Pons (tissue), 1 donor: ENCODE results near the gene MEI4.
"Not testable (repeated sequence)": the region's sequence is repeated elsewhere in the genome, so short reads cannot be mapped to it uniquely, and the experiment has no call there.

Experiments used
- DNase-seq: peaks from one replicate; pipeline ENCODE4 v3.0.0-alpha.2; 2016; ENCODE audit warnings: low spot score

The MEI4 gene

GRCh38 chr6:77678048-77678447, 25.2 kb downstream of the MEI4 start:
- no peak for DNase-seq

DNA sequence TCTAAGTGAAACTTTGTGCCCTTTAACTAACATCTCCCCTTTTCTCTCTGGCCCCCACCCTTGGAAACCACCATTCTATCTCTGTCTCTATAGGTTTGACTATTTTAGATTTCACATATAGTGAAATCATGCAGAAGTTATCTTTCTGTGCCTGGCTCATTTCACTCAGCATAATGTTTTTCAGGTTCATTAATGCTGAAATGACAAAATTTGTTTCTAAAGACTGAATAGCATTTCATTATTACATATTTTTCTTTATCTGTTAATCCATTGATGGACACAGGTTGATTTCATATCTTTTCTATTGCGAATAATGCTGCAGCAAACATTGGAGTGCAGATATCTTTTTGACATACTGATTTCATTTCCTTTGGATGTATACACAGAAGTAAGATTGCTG, 30.7 kb downstream of the MEI4 start:
- DNase-seq = no peak

DNA sequence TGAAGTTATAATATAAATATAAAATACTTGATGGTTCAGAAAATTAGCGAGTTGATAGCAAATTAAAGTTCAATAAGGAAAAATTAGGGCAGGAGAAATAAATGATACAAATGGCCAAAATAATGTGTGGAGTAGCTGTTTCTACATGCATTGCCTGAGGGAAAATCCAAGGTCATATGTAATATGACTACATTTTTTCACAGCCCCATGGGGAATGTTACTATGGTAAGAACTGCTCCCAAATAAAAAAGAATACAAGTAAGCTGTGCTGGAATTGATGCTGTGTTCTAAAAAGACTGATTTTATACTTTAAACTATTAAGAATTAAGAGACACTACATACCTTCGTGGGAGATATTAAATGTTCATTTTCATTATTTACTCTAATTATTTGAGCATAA, 34.1 kb downstream of the MEI4 start:
- DNase-seq = no peak

DNA sequence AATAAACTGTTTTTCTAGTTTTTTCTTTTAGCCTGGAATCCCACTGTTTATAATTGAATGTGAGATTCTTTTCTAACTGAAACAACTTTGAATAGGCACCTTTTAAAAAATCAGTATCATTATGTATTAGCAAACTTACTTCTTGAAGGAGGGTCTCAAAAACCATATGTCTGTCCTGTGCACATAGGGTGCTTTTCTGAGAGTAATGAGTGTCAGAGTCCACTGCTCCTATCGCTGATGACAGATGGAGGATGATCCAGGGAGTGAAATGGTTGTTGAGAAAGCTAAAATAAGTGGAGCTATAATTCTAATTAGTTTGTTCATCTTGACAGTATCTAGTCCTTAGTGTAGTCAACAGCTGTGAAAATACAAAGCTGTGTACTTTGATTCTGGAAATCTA, 35.8 kb downstream of the MEI4 start:
- no peak for DNase-seq

GRCh38 chr6:77700095-77700494, 47.3 kb downstream of the MEI4 start:
- DNase-seq = not testable (repeated sequence)

- DNase-seq = no peak
Observed at GRCh38 chr6:77707603-77708002, 54.8 kb downstream of the MEI4 start.

GRCh38 chr6:77715588-77715987, 62.7 kb downstream of the MEI4 start:
- DNase-seq = no peak

GRCh38 chr6:77716311-77716710, 63.5 kb downstream of the MEI4 start:
- DNase-seq = no peak

DNA sequence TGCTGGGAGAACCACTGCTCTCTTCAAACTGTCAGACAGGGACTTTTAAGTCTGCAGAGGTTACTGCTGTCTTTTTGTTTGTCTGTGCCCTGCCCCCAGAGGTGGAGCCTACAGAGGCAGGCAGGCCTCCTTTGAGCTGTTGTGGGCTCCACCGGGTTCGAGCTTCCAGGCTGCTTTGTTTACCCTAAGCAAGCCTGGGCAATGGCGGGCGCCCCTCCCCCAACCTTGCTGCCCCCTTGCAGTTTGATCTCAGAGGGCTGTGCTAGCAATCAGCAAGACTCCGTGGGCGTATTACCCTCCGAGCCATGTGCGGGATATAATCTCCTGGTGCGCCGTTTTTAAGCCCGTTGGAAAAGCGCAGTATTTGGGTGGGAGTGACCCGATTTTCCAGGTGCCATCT, 83.2 kb downstream of the MEI4 start:
- DNase-seq = not testable (repeated sequence)

DNA sequence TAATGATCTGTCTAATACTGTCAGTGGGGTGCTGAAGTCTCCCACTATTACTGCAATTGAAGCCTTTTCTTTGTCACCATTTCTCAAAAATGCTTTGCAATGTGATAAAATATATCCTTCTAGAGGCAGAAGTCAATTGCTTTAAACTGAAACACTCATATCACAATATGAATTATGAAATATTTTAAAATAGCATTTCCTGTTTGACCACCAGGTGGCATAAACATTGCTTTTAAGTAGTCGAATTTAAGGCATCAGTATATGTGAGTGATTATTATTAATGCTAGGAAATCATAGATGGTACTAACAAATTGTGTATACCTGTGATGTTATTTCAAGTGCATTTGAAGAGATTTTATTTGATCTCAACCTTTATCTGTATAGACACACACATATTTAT, 87.5 kb downstream of the MEI4 start:
- DNase-seq = no peak

DNA sequence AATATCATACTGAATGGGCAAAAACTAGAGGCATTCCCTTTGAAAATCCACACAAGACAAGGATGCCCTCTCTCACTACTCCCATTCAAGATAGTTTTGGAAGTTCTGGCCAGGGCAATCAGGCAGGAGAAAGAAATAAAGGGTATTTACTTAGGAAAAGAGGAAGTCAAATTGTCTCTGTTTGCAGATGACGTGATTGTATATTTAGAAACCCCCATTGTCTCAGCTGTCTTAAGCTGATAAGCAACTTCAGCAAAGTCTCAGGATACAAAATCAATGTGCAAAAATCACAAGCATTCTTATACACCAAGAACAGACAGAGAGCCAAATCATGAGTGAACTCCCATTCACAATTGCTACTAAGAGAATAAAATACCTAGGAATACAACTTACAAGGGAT, 99.3 kb downstream of the MEI4 start:
- not testable (repeated sequence) for DNase-seq

DNA sequence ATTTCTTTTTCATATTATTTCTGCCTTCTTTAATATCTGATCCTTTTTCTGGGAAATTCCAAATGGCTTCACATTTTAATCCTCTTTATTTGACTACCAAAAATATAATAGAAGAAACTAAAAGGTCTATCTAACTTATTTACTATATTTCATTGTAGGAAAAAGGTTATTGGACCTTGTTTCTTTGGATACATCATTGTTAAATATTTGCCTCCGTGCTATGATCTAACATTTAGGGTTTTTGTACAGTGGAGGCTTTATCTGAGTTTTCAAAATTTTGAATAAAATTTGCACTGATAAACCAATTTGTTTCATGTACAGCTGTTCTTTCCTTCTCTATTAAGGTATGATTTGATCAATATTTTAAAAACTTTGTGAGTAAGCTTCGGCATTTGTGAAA, 109.5 kb downstream of the MEI4 start:
- no peak for DNase-seq

DNA sequence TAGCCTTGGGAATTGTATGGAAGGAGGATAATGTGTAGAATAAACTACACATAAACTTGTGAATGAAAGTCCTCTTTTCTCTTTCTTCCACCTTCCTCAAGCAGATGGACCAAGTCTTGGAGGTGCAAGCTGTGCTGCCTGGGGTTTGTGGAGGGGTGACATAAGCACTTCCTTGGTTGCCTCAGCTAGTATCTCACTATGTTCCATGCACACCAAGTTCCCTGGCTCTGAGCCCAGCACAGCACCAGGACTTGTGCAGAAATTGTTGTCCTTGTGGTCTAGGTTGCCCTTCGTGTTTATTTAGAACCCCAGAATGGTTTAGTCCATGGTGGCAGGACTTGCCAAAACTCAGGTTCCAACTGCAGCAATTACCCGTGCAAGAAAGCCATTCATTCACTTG, 110.3 kb downstream of the MEI4 start:
- no peak for DNase-seq

GRCh38 chr6:77764364-77764763, 111.5 kb downstream of the MEI4 start:
- no peak for DNase-seq

DNA sequence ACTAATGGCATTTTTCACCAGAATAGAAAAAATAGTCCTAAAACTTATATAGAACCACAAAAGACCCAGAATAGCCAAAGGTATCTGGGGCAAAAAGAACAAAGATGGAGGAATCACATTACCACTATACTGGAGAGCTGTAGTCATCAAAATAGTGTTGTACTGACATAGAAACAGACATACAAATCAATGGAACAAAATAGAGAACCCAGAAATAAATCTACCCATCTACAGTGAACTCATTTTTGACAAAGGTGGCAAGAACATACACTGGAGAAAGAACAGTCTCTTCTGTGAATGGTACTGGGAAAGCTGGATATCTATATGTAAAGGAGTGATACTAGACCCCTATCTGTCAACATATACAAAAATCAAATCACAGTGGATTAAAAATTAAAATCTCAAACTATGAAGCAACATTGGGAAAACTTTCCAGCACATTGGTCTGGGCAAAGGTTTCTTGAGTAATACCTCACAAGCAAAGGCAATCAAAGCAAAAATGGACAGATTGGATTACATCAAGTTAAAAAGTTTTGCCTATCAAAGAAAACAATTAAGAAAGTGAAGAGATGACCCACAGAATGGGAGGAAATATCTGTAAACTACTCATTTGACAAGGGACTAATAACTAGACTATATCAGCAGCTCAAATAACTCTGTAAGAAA, 120.5 kb downstream of the MEI4 start:
- DNase-seq = no peak

- no peak for DNase-seq
Observed at GRCh38 chr6:77774457-77774856, 121.6 kb downstream of the MEI4 start.

GRCh38 chr6:77776441-77776840, 123.6 kb downstream of the MEI4 start:
- DNase-seq = no peak

DNA sequence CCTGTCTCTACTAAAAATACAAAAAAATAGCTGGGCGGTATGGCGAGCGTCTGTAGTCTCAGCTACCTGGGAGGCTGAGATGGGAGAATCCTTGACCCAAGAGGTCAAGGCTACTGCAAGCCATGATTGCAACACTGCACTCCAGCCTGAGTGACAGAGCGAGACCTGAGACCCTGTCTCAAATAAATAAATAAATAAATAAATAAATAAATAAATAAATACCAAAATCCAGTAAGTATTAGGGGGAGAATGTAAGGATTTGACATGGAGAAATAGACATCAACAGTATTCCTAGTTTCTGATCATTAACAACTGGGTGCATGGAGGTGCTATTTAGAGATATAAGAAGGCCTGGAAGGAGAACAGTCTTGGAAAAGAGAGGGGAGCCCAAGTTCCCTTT, 125.7 kb downstream of the MEI4 start:
- no peak for DNase-seq

DNA sequence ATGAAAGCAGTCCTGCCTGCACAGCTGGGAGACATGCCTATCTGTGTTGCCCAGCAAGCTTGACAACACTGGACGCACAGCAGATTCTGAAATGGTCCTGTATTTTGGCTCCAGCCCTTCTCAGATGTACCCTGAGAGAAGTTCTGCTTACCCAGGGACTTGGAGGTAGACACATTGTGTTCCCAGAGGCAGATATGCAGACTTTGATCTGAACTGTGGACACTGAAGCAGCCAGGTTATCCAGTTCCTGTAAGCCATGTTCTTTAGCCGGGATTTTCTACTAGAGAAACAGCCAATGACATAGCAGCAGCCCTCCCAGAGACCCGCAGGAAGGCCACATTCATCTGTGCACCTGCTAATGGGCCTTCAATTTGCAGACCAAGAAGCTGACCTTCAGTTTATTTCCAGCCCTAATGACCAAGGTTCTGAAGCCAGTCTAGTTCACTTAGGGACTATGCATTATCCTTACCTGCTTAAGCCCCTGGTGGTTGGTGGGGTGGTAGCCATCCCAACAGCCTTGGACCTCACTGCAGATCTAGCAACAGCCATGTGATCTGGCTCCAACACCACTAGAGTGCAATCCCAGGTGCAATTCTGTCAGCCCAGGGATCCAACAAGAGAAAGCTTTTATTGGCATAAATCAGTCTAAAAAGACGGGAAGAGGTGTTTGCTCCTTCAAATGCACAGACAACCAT, 134.2 kb downstream of the MEI4 start:
- no peak for DNase-seq

GRCh38 chr6:77796824-77797809, 144.3 kb downstream of the MEI4 start:
- no peak for DNase-seq

DNA sequence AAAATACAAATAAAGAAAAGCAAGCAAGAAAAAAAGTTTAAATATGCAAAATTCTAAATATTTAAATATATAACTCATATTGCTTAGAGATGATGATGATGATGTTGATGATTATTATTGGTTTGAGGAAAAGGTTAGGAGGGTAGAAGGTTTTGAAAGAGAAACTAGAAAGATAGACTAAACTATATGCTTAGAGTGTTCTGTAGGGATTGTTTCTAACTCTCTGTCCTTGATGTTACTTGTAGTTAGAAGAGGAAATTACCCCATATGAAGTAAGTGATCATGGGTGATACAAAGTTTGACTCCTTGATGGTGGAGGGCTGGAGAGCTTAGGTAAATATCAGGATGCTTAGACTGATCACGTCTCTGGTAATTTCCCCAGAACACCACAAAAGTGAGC, 159.5 kb downstream of the MEI4 start:
- DNase-seq = no peak

- no peak for DNase-seq
Observed at GRCh38 chr6:77813090-77813489, 160.3 kb downstream of the MEI4 start.

GRCh38 chr6:77814119-77814518, 161.3 kb downstream of the MEI4 start:
- DNase-seq = no peak
